Astrocyte (in vitro differentiated cells and primary cell): ENCODE measurements around the gene RNASEL.

Source experiments
- CTCF ChIP-seq: IDR thresholded peaks from 2 replicates; pipeline ENCODE4 v1.5.1; 2011; ENCODE audit warnings: low read depth, mild to moderate bottlenecking, inconsistent platforms, low read length, moderate library complexity; ENCODE audit not compliant: insufficient read depth
- EZH2 ChIP-seq: IDR thresholded peaks from 2 replicates; pipeline ENCODE4 v1.6.1; 2012; ENCODE audit warnings: mild to moderate bottlenecking, low read length, inconsistent platforms; ENCODE audit not compliant: insufficient read depth

DNA sequence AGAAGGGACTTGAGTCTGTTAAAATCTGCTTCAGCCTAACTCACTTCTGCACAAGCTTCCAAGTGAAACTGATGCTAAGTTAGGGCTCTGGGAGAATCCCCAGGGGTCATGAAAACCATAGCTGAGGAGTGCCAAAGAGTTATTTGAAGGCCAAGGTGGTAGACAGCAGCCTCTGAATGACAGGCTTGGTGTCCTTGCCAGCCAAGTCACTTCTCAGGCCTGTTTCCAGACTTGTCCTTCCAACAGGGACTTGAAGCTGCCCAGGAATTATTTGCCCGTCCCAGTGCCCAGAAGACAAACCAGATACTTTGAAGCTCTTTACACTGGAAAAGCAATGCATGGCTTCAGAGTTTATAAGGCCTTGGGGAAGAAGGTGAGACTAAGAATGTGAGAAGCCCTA is 33.6 kb downstream of the RNASEL start:
- TF ChIP-seq CTCF (no peak), EZH2 (no peak)
